Activated naive CD4-positive, alpha-beta T cell treated with anti-CD3 and anti-CD28 coated beads, Interleukin-2, amount 50 U/mL, for 72 hours (primary cell): ENCODE measurements around the gene DLG2. TPM values are rescaled to one million over a fixed set of nuclear protein-coding genes. Genes with fewer than 3 reads are reported as not detected.

Experiments
- ATAC-seq, 2 donors: fragments of 150-1000 bp; cut with Tn5 transposase; 2 replicates each; pipeline ENCODE4 v1.10.0; 2021; ENCODE audit warnings: mild to moderate bottlenecking in 2 of 2, moderate library complexity in 2 of 2
- DNase-seq, 2 donors: peaks; one replicate each; pipeline ENCODE4 v3.0.0; 2021 to 2022; ENCODE audit warnings: low spot score in 2 of 2
- H3K27ac Mint-ChIP-seq, 2 donors: one replicate each; pipeline ENCODE4 v1.8.0; 2022; ENCODE audit warnings: mild to moderate bottlenecking in 2 of 2, mixed read lengths in 2 of 2
- H3K36me3 Mint-ChIP-seq, 2 donors: one replicate each; pipeline ENCODE4 v1.8.0; 2022; ENCODE audit warnings: mixed read lengths in 2 of 2
- H3K9me3 Mint-ChIP-seq, 2 donors: one replicate each; pipeline ENCODE4 v1.8.0; 2022; ENCODE audit warnings: mixed read lengths in 2 of 2
- total RNA-seq, 2 donors: library from RNA; stranded (reverse); gene quantifications; one replicate each; pipeline ENCODE4 v1.2.3, GENCODE V29; 2022

Gene DLG2
- total RNA-seq, 2 donors from 2014 or later, result 4.2 to 5.4 TPM

GRCh38 chr11:84261707-84262106 lies 1365.4 kb downstream of the DLG2 start:
- peaks cover 11 to 12% of the 10 kb centered on the region in 2 donors for H3K9me3 Mint-ChIP-seq
- H3K27ac Mint-ChIP-seq, result no peak overlapping the region

DNA sequence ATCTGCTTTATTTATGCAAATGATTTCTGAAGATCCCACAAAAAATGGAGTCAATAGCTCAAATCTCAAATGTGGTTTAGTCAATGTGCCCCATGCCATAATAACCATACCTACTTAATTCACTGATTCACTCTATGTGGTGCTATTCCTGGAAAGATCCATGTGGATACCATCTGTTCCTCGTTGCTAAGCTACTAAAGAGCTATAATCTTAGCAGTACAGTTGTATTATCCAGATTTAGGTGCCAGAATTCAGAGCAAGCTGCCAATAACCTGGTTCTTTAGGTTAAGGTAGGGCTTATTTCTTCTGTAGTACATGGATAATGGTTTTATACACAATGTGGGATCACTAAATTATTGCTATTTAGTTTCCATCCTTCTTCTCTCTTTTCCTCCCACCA lies 1366.3 kb downstream of the DLG2 start:
- Mint-ChIP-seq H3K9me3 (peaks cover 11 to 17% of the 10 kb centered on the region in 2 donors), H3K36me3 (no peaks in the 10 kb centered on the region), H3K27ac (no peak overlapping the region)
- DNase-seq (no peak), ATAC-seq (no peak)

More at GRCh38 chr11:84261707-84262106, 1365.4 kb downstream of the DLG2 start:
- H3K36me3 Mint-ChIP-seq, result no peaks in the 10 kb centered on the region
- DNase-seq (no peak), ATAC-seq (no peak)

GRCh38 chr11:84256618-84257017 lies 1370.5 kb downstream of the DLG2 start:
- H3K27ac Mint-ChIP-seq, result no peak overlapping the region
- peaks cover 18 to 28% of the 10 kb centered on the region in 2 donors for H3K9me3 Mint-ChIP-seq
- DNase-seq, result no peak
- no peaks in the 10 kb centered on the region for H3K36me3 Mint-ChIP-seq
- no peak for ATAC-seq

DNA sequence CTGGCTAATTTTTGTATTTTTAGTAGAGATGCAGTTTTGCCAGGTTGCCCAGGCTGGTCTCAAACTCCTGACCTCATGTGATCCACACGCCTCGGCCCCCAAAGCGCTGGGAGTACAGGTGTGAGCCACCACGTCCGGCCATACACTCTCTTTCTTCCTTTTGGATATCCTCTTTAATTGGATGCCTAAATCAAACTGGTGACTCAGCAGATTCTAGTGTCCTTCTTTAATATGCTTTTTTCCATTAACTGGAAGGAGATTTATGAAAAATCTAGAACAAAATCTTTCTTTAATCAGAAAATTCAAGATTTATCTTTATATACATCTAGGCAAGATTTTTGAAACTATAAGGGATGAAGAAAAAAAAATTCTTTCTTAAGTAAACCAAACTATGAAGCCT lies 1371.7 kb downstream of the DLG2 start:
- DNase-seq, result no peak
- Mint-ChIP-seq H3K9me3 (peaks cover 12 to 23% of the 10 kb centered on the region in 2 donors), H3K36me3 (no peaks in the 10 kb centered on the region), H3K27ac (no peak overlapping the region)
- no peak for ATAC-seq

DNA sequence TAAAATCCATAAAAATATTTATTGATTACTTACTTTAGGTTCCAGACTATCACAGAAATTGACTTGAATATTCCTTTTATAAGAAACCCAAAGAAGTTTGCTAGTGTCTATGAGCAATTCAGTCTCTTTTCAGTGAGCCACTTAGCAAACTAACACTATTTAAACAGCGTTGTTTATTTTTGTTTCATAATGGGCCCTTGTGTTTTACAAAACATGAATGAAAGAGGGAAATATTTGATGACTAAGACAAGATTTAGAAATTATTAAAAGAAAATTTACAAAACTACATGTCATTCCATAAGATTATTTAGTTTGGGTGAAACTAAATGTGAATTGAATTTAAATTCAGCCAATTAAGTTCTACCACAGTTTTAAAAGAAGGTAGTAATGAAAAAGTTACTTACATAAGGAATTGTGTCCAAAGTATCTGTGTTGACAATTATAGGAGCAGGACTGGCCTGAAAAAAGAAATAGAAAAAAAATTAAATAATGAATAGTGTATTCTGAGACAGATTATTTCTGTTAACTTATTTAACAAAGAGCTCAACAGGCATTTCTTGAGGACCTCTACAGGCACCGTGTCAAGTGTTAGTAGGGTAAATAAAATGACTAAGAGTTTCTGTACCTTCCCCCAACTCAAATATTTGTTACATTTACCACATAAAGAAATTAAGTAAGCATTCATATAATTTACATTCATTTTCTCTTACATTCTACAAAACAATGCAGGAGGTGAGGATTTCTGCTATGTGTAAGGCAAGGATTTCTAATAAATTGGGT lies 1376.1 kb downstream of the DLG2 start:
- DNase-seq, result no peak
- H3K9me3 Mint-ChIP-seq, result peaks cover 12% of the 10 kb centered on the region in 2 donors

DNA sequence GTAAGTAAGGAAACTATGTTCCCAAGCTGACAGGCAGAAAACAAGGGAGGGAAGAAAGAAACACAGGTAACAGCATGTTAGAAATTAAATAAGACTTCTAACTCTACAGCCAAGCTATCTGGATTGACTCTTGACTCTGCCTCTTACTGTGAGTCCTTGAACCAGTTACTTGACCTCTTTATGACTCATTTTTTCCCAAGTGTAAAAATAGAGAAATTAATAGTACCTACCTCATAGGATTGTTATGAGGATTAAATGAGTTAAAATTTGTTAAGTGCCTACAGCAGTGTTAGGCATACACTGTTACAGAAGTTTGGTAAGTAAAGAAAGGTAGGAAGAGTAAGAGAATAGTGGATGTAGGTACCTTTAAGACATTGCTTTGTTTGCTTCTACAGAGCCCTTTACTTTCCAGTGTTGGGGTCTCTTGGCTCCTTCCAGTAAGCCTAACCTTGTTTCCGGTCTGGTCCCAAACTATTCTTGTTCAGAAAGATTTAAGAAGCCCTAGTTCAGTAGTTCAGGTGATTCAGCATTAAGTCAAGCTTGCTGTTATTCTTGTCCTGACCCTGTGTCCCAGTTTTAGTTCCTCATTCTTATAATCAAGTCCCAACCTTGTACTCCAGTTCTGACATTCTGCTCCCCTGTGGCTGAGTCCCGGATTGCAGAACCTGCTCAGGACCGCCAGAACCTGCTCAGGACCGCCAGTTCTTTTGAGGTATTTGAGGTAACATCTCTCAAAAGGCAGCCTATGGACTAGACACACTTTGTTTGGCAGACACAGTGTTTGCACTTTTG lies 1377.6 kb downstream of the DLG2 start:
- no peak for ATAC-seq
- DNase-seq, result no peak

More for the DNA sequence above, 1376.1 kb downstream of the DLG2 start:
- Mint-ChIP-seq H3K27ac (no peak overlapping the region), H3K36me3 (no peaks in the 10 kb centered on the region)
- ATAC-seq, result no peak

DNA sequence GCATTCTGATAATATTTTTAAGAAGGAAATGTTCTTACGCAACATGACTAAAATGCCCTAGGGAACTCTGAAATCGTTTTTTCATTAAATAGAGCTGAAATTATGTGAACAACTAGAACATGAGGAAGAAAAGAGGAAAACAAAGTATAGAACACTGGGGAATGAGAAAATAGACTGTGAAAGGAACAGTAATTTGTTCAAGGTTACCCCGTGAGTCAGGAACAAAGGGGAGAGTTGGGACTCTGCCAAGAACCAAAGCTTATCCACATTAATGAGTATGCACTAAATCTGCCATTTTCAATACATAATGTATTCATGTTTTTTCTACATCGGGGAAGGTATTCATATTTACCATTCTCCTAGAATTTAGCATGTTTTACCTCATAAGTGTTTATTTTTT lies 1379.2 kb downstream of the DLG2 start:
- Mint-ChIP-seq H3K9me3 (peaks cover 4 to 5% of the 10 kb centered on the region in 2 donors), H3K36me3 (no peaks in the 10 kb centered on the region), H3K27ac (no peak overlapping the region)
- no peak for DNase-seq
- no peak for ATAC-seq

More for the DNA sequence above, 1377.6 kb downstream of the DLG2 start:
- peaks cover 7 to 9% of the 10 kb centered on the region in 2 donors for H3K9me3 Mint-ChIP-seq
- H3K27ac Mint-ChIP-seq, result no peak overlapping the region
- H3K36me3 Mint-ChIP-seq, result no peaks in the 10 kb centered on the region

DNA sequence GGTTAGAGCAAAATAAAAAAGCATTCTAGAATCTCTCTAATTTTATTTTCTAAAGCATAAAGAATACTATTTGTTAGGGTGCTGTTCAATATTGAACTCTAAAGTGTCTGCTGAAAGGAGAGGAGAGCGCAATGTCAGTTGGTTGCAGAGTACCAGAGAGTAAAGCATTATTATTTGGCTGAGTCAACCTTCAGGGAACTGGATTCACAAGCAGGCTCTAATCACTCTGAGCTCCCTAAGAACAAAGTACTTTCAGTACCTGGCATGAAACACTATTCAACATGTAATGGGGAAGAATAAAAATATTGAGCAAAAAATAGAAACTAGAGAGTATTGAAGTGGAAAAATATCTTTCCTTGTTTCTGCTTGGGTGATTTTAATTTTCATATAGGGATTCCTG lies 1380.0 kb downstream of the DLG2 start:
- Mint-ChIP-seq H3K9me3 (peaks cover 0 to 3% of the 10 kb centered on the region in 2 donors), H3K36me3 (no peaks in the 10 kb centered on the region), H3K27ac (no peak overlapping the region)
- ATAC-seq (no peak), DNase-seq (no peak)

DNA sequence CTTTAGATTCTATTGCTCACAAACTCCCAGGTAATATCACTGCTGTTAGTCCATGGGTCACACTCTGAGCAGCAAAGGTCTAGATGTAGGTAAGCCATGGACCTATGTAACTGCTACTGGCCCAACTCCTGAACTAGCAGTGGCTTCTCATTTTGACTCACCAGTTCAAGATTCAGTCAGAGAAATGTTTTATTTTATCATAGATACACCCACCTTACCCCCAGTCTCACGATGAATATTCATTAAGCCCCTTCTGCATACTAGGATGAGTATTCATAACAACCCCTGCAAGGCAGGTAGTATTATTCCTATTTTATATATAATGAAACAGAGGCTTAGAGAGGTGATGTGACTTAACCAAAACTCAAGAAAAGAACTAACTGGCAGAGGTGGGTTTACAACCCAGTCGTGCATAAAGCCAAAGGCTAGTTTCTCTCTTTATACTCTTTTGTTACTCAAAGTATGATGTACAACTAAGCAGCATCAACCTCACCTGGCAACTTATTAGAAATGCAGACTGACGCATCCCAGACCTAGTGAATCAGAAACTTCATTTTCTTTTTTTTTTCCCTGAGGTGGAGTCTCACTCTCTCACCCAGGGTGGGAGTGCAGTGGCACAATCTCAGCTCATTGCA lies 1383.4 kb downstream of the DLG2 start:
- peak in 1 of 2 donors; percentile 46 for ATAC-seq
- no peak for DNase-seq
- Mint-ChIP-seq H3K9me3 (peaks cover 3 to 4% of the 10 kb centered on the region in 2 donors), H3K27ac (no peak overlapping the region), H3K36me3 (no peaks in the 10 kb centered on the region)

GRCh38 chr11:84241343-84242131 lies 1385.6 kb downstream of the DLG2 start:
- Mint-ChIP-seq H3K27ac (no peak overlapping the region), H3K36me3 (peaks cover 0 to 4% of the 10 kb centered on the region in 2 donors), H3K9me3 (peaks cover 3 to 9% of the 10 kb centered on the region in 2 donors)
- ATAC-seq (no peak), DNase-seq (no peak)

DNA sequence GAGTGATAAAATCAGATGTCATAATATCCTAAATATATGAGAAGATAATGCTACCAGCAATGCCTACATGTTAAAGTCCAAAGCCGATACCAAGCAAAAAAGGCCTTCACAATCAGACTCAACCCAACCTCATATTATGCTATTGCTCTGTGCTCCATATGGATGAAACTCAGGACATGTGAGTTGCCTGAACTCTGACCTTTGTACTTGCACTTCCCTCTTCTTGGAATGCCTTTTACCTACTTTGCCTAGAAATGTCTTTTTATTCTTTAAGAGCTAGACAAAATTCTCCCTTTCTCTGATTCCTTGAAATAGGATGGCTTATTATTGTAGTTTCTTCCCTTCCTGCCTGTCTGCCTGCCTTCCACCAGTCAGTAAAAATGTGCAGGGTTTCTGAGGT lies 1386.3 kb downstream of the DLG2 start:
- ATAC-seq (no peak), DNase-seq (no peak)
- Mint-ChIP-seq H3K9me3 (peaks cover 3 to 9% of the 10 kb centered on the region in 2 donors), H3K36me3 (peaks cover 0 to 4% of the 10 kb centered on the region in 2 donors), H3K27ac (no peak overlapping the region)

DNA sequence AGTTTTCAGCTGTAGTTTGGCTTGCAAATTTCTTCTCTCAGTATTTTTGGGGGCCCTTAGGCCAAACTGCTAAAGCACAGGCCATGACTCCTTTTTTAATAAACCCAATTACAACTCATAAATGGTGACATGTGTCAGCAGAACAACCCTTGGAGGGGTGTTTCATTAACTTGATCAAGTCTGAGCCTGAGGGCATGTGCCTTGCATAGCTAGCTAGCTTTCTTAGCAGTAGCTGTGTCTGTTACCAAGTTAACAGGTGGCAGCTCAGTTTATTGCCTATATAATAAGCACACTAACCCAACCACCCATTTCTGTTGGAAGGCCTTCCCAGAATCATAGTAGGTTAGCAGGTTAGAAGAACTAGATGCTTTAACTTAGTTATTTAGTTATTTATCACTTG lies 1390.7 kb downstream of the DLG2 start:
- peaks cover 0 to 4% of the 10 kb centered on the region in 2 donors for H3K36me3 Mint-ChIP-seq
- ATAC-seq, result no peak
- no peak for DNase-seq
- no peak overlapping the region for H3K27ac Mint-ChIP-seq
- H3K9me3 Mint-ChIP-seq, result peaks cover 9 to 28% of the 10 kb centered on the region in 2 donors

DNA sequence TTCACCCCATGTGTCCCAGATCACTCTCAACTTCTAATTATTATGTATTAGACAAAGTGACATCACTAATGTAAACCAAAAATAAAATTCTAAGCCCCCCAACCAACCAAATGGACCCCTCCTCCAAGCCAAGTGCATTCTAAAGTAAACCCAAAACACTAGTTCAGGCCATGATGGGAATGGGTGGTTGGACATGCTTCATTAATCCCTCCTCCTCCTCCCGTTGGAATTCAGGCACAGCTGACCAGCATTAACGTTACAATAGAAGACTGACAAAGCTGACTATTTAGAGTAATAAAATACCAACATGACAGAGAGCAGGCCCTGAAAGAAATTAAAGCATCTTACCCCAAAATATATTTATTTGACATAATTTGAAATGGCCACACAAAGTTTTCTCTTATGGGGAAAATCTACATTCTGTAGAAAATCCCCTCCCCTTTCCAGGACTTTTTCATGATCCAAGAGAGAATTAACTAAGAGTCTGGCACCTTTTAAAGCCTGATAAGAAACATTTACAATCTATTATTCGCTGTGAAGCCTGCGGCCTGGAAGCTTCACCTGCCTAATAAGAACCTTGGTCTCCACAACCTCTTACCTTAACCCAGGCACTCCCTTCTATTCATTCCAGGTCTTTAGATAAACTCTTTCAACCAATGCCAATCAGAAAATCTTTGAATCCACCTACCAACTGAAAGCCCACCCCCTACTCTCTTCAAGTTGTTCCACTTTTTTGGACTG lies 1392.5 kb downstream of the DLG2 start:
- DNase-seq (no peak), ATAC-seq (no peak)
- peaks cover 18 to 28% of the 10 kb centered on the region in 2 donors for H3K9me3 Mint-ChIP-seq
- no peak overlapping the region for H3K27ac Mint-ChIP-seq
- peaks cover 0 to 4% of the 10 kb centered on the region in 2 donors for H3K36me3 Mint-ChIP-seq

DNA sequence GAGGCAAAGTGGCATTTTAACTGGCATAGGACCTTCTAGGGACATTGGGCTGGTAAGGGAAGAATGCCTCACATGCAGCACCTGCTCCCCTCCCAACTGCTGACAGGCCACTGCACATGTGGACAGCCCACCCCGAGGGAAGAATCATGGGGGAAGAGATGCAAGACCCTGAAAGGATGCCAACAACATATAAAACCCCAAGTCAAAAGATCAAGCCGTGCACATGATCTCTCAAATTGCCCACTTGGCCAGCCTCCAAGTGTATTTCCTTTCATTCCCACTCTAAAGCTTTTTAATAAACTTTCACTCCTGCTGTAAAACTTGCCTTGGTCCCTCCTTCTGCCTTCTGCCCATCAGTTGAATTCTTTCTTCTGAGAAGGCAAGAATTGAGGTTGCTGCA lies 1393.1 kb downstream of the DLG2 start:
- no peak for ATAC-seq
- Mint-ChIP-seq H3K27ac (no peak overlapping the region), H3K36me3 (peaks cover 0 to 4% of the 10 kb centered on the region in 2 donors), H3K9me3 (peaks cover 18 to 28% of the 10 kb centered on the region in 2 donors)
- no peak for DNase-seq

DNA sequence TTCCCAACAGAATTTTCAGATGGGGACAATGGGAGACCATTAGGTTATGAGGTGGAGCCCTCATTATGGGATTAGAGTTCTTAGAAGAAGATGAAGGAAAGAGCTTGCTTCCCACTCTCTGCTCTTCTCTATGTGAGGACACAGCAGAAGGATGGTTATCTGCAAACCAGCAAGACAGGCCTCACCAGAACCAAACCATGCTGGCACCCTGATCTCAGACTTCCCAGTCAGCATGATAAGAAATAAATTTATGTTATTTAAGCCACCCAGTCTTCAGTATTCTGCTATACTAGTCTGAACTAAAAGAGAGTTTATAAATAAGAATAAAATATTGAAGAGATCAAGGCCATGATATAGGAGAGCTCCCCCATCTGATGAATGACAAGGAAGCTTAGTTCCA lies 1394.6 kb downstream of the DLG2 start:
- H3K9me3 Mint-ChIP-seq, result peaks cover 23 to 31% of the 10 kb centered on the region in 2 donors
- DNase-seq, result no peak
- H3K36me3 Mint-ChIP-seq, result peaks cover 4% of the 10 kb centered on the region in 2 donors
- ATAC-seq, result no peak
- H3K27ac Mint-ChIP-seq, result no peak overlapping the region

DNA sequence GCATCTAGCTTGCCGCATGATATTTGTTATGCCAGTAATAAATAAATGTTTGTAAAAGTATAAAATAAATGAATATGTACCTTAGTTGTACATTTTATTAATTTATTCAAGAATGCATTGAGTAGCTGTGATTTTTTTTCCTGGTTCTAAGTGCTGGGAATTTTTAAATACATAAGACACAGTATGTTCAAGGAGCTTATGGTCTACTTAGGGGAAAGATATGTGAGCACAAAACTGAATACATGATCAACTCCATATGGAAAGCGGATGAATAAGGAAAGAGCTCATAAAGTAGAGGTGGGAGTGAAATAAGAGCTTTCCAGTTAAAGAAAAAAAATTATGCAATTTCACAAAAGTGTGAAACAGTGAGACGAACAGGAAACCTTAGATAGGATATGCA lies 1396.7 kb downstream of the DLG2 start:
- peaks cover 23 to 27% of the 10 kb centered on the region in 2 donors for H3K9me3 Mint-ChIP-seq
- no peak overlapping the region for H3K27ac Mint-ChIP-seq
- no peak for DNase-seq
- H3K36me3 Mint-ChIP-seq, result peaks cover 0 to 4% of the 10 kb centered on the region in 2 donors
- no peak for ATAC-seq
